ENCODE measurements around the gene CXCL17. TPM values are rescaled to one million over a fixed set of nuclear protein-coding genes. Genes with fewer than 3 reads are reported as not detected.

CXCL17 gene
- total RNA-seq, 1 experiment from 2014 or later = 0.32 TPM

- no peaks in the 10 kb centered on the region for H3K9me3 ChIP-seq (ENCODE audit: control insufficient read depth in 1 of 2, insufficient read depth in 1 of 2, low read depth in 1 of 2, low read length in 2 of 2)
- no peaks in the 10 kb centered on the region for H3K9me2 ChIP-seq (ENCODE audit: insufficient read depth)
- intact Hi-C loops (cut with micrococcal nuclease) = no loop called here
- H4K20me1 ChIP-seq (ENCODE audit: insufficient read depth) = no peaks in the 10 kb centered on the region
- no peaks in the 10 kb centered on the region for H3K79me2 ChIP-seq (ENCODE audit: insufficient read depth, low read length)
- H3K36me3 ChIP-seq (ENCODE audit: control insufficient read depth in 1 of 2, insufficient read depth in 2 of 2, low read length in 2 of 2) = no peaks in the 10 kb centered on the region
- H3K4me2 ChIP-seq (ENCODE audit: low read length) = peak overlapping the region; percentile 26; the same call in 1 of the 2 replicates
- ATAC-seq = no peak
- POLR2A ChIA-PET = no interaction called here
- H3K9ac ChIP-seq (ENCODE audit: low read length) = no peak overlapping the region
- H3K27ac ChIP-seq (ENCODE audit: low read depth, low read length) = no peak overlapping the region
- no peak overlapping the region for H3K4me3 ChIP-seq (replicated peaks in 1 of 2; ENCODE audit: low read depth in 1 of 2, low read length in 2 of 2)
- DNase-seq (ENCODE audit: low read depth, low spot score) = no peak
- CTCF ChIA-PET = interaction anchor here (1.2 to 2.3 kb wide), 2 partner anchors 29 to 60 kb away, joined by 5 to 10 read pairs; partner anchors contain the start of gene CEACAM1
- no TSS peak for BruUV-seq (replicated peaks)
- RAD21 ChIA-PET (ENCODE audit: low non-redundant PET in 1 of 2, low total read pairs in 2 of 2, uncharacterized antibody in 2 of 2, unreplicated experiment in 2 of 2) = no interaction called here
- TF ChIP-seq ZBTB33 (IDR thresholded peaks at IDR 0.05; ENCODE audit: extremely low read depth, insufficient replicate concordance, low read length) (no peak), TCF7L2 (IDR thresholded peaks at IDR 0.05; ENCODE audit: borderline replicate concordance, extremely low read depth, insufficient read depth, insufficient read length) (no peak), YY1 (IDR thresholded peaks at IDR 0.05; ENCODE audit: extremely low read depth, insufficient replicate concordance, low read depth, low read length) (no peak), ZNF274 (IDR thresholded peaks at IDR 0.05; ENCODE audit: low read depth, low read length) (no peak), ZFX (IDR thresholded peaks at IDR 0.05) (no peak), EZH2phosphoT487 (IDR thresholded peaks at IDR 0.05; ENCODE audit: borderline replicate concordance) (no peak), SRF (IDR thresholded peaks at IDR 0.05; ENCODE audit: low read depth) (no peak), SIN3A (IDR thresholded peaks at IDR 0.05; ENCODE audit: low read depth) (no peak), CBX3 (IDR thresholded peaks at IDR 0.05; ENCODE audit: low read depth) (no peak), SP1 (IDR thresholded peaks at IDR 0.05; ENCODE audit: low read depth) (no peak), EGR1 (IDR thresholded peaks at IDR 0.05; ENCODE audit: low read depth) (no peak), POLR2AphosphoS5 (IDR thresholded peaks at IDR 0.05; ENCODE audit: low read depth, low read length) (no peak), FOSL1 (IDR thresholded peaks at IDR 0.05; ENCODE audit: low read depth) (no peak), POLR2A (IDR thresholded peaks at IDR 0.05; ENCODE audit: borderline replicate concordance, extremely low read depth, insufficient read depth, insufficient read length) (no peak), CEBPB (IDR thresholded peaks at IDR 0.05; ENCODE audit: low read depth) (no peak), ELF1 (IDR thresholded peaks at IDR 0.05; ENCODE audit: borderline replicate concordance, low read depth) (no peak)
- TF ChIP-seq, protein P1, sequence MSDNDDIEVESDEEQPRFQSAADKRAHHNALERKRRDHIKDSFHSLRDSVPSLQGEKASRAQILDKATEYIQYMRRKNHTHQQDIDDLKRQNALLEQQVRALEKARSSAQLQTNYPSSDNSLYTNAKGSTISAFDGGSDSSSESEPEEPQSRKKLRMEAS (IDR thresholded peaks at IDR 0.05) = no peak
- TF ChIP-seq, protein P2, sequence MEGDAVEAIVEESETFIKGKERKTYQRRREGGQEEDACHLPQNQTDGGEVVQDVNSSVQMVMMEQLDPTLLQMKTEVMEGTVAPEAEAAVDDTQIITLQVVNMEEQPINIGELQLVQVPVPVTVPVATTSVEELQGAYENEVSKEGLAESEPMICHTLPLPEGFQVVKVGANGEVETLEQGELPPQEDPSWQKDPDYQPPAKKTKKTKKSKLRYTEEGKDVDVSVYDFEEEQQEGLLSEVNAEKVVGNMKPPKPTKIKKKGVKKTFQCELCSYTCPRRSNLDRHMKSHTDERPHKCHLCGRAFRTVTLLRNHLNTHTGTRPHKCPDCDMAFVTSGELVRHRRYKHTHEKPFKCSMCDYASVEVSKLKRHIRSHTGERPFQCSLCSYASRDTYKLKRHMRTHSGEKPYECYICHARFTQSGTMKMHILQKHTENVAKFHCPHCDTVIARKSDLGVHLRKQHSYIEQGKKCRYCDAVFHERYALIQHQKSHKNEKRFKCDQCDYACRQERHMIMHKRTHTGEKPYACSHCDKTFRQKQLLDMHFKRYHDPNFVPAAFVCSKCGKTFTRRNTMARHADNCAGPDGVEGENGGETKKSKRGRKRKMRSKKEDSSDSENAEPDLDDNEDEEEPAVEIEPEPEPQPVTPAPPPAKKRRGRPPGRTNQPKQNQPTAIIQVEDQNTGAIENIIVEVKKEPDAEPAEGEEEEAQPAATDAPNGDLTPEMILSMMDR (IDR thresholded peaks at IDR 0.05 in 2 of 3, conservative IDR thresholded peaks at IDR 0.05 in 1 of 3; ENCODE audit: borderline replicate concordance in 1 of 3, insufficient read depth in 1 of 3, low read depth in 2 of 3, low read length in 2 of 3) = no peak
- TF ChIP-seq, protein P3, sequence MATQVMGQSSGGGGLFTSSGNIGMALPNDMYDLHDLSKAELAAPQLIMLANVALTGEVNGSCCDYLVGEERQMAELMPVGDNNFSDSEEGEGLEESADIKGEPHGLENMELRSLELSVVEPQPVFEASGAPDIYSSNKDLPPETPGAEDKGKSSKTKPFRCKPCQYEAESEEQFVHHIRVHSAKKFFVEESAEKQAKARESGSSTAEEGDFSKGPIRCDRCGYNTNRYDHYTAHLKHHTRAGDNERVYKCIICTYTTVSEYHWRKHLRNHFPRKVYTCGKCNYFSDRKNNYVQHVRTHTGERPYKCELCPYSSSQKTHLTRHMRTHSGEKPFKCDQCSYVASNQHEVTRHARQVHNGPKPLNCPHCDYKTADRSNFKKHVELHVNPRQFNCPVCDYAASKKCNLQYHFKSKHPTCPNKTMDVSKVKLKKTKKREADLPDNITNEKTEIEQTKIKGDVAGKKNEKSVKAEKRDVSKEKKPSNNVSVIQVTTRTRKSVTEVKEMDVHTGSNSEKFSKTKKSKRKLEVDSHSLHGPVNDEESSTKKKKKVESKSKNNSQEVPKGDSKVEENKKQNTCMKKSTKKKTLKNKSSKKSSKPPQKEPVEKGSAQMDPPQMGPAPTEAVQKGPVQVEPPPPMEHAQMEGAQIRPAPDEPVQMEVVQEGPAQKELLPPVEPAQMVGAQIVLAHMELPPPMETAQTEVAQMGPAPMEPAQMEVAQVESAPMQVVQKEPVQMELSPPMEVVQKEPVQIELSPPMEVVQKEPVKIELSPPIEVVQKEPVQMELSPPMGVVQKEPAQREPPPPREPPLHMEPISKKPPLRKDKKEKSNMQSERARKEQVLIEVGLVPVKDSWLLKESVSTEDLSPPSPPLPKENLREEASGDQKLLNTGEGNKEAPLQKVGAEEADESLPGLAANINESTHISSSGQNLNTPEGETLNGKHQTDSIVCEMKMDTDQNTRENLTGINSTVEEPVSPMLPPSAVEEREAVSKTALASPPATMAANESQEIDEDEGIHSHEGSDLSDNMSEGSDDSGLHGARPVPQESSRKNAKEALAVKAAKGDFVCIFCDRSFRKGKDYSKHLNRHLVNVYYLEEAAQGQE (IDR thresholded peaks at IDR 0.05; ENCODE audit: low read depth) = no peak
- no peaks in the 10 kb centered on the region for H3K27me3 ChIP-seq (ENCODE audit: insufficient read depth, low read length)
- H3K4me1 ChIP-seq (ENCODE audit: control insufficient read depth in 1 of 2, insufficient read depth in 2 of 2, low read length in 2 of 2) = peaks cover 36 to 55% of the 10 kb centered on the region in 2 experiments
- no peak overlapping the region for H2AFZ ChIP-seq (ENCODE audit: low read depth, low read length, poor library complexity, severe bottlenecking)
Measured at GRCh38 chr19:42469311-42470235, 26.8 kb upstream of the CXCL17 start.

Data from HCT116 (cell line).